Measurements from ENCODE around the gene RPP25L. TPM values are rescaled to one million over a fixed set of nuclear protein-coding genes. Genes with fewer than 3 reads are reported as not detected.

RPP25L gene
- total RNA-seq, 4 donors from 2014 or later = 18.1 to 39.1 (median 26.9) TPM

DNA sequence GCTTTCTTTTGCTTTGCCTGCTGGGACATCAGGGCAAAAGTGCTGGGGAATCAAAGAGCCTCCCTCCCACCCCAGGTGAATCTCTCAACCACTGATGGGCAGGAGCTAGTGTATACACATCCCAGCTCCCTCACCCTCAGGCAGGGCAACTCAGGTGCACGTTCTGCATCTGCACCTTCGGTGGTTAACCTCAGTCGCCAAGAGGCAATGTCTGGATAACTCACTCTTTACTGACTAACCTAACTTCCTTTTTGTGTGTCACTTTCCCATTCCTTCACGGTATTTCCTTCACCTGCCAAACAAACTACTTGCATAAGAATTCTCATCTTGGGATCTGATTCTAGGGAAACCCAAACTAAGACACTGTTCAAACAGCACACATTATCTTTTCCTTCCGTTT is 48.6 kb downstream of the RPP25L start:
- intact Hi-C loops (cut with DNase I; ENCODE audit: low total_unique reads) = no loop called here
- H3K4me1 ChIP-seq = peaks cover 0 to 13% of the 10 kb centered on the region in 2 donors
- no peak overlapping the region for H3K27ac ChIP-seq
- TF ChIP-seq, protein P1, sequence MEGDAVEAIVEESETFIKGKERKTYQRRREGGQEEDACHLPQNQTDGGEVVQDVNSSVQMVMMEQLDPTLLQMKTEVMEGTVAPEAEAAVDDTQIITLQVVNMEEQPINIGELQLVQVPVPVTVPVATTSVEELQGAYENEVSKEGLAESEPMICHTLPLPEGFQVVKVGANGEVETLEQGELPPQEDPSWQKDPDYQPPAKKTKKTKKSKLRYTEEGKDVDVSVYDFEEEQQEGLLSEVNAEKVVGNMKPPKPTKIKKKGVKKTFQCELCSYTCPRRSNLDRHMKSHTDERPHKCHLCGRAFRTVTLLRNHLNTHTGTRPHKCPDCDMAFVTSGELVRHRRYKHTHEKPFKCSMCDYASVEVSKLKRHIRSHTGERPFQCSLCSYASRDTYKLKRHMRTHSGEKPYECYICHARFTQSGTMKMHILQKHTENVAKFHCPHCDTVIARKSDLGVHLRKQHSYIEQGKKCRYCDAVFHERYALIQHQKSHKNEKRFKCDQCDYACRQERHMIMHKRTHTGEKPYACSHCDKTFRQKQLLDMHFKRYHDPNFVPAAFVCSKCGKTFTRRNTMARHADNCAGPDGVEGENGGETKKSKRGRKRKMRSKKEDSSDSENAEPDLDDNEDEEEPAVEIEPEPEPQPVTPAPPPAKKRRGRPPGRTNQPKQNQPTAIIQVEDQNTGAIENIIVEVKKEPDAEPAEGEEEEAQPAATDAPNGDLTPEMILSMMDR (IDR thresholded peaks at IDR 0.05) = no peak
- TF ChIP-seq POLR2A (IDR thresholded peaks at IDR 0.05) = no peak
- H3K36me3 ChIP-seq = no peaks in the 10 kb centered on the region
- DNase-seq = no peak
- no peaks in the 10 kb centered on the region for H3K27me3 ChIP-seq
- no peaks in the 10 kb centered on the region for H3K9me3 ChIP-seq
- H3K4me3 ChIP-seq = no peak overlapping the region

DNA sequence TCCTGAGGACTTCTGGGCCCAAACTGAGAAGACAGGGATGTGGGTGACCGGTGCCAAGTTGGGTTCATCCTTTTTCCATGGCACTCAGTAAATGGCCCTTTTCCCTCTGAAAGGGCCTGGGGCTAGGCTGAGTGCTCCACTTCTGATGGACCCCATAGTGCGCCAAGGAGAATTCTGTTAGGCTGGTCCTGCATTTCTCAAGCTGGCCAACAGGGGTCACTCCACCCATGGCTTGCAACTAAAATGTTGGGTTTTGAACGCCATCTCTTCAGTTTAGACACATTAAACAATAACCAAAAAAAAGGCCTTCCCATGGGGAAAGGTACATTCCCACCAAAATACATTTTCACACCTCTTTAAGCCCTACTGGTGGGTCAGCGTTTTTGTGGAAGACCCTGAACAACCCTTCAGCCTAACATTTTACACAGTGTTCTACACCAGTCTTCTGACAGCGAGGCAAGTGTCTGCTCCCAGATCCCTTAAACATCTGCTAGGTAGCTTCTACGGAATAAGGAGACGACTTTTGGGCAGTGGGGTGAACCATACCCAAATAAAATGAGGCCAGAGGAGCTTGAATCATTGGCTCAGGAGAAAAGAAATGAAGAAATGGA is 49.7 kb downstream of the RPP25L start:
- Histone ChIP-seq H3K27me3 (no peaks in the 10 kb centered on the region), H3K27ac (no peak overlapping the region), H3K4me1 (peaks cover 0 to 13% of the 10 kb centered on the region in 2 donors), H3K36me3 (no peaks in the 10 kb centered on the region), H3K9me3 (no peaks in the 10 kb centered on the region), H3K4me3 (no peak overlapping the region)
- intact Hi-C loops (cut with DNase I; ENCODE audit: low total_unique reads) = no loop called here
- TF ChIP-seq POLR2A (IDR thresholded peaks at IDR 0.05) = no peak
- TF ChIP-seq, protein P1 (IDR thresholded peaks at IDR 0.05) = peak in 1 of 4 experiments; percentile 5
- DNase-seq = no peak

DNA sequence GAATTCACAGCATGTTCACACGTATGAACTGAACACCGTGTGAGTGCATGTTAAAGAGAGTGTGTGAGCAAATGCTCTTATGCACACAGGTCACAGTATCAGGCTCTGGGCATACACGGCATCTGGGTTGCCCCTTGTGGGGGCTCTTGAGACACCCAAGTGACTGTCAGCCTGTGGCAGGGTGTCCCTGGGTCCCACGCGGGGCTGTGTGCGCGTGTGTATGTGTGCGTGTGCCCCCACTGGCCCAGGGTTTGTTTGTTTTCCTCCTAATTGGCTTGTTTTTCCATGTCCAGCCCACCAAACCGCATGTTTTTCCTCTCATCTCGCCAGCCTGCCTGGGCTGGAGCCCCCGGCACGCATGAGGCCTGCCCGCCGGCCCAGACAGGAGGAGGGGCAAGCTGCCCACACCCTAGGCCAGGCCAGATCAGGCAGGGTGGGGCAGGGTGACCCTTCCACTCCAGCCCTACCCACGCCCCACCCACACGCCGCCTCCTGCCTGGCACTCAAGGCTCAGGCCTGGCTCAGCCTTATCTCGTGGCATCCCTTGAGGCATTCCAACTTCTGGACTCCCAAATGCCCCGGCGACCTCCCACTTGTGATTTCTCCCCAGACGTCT is 51.2 kb downstream of the RPP25L start:
- DNase-seq = no peak

More for the DNA sequence above, 51.2 kb downstream of the RPP25L start:
- H3K27me3 ChIP-seq = no peaks in the 10 kb centered on the region
- no peak overlapping the region for H3K4me3 ChIP-seq
- H3K27ac ChIP-seq = peak overlapping the region in 1 of 2 donors; percentile 42
- no peaks in the 10 kb centered on the region for H3K9me3 ChIP-seq
- H3K4me1 ChIP-seq = peaks cover 0 to 13% of the 10 kb centered on the region in 2 donors
- no peaks in the 10 kb centered on the region for H3K36me3 ChIP-seq
- intact Hi-C loops (cut with DNase I; ENCODE audit: low total_unique reads) = no loop called here
- TF ChIP-seq POLR2A (IDR thresholded peaks at IDR 0.05) = no peak
- TF ChIP-seq, protein P1 (IDR thresholded peaks at IDR 0.05) = no peak

Small RNAs within 50 kb of the gene (small RNA-seq; reads per million reads assigned to genes)
- gene CCL27 = not detected

Other genes with a start within 250 kb of the RPP25L start
- gene MYORG, start 235.2 kb downstream of the RPP25L start, total RNA-seq = 1 to 10 TPM in 3 of 4 donors, under 1 TPM in 1; under 0.01 to 6.6 (median 2.3) TPM
- gene FAM219A, start 153.5 kb downstream of the RPP25L start, total RNA-seq = 10 to 100 TPM in 2 of 4 donors, 1 to 10 TPM in 2; 2.3 to 33.0 (median 14.9) TPM
- 1 to 10 TPM in 1 of 4 donors, under 1 TPM in 1, not detected in 2; 0.95 to 3.8 TPM for gene DNAI1, start 153.3 kb downstream of the RPP25L start, total RNA-seq
- gene ENHO, start 89.1 kb downstream of the RPP25L start, total RNA-seq = 1 to 10 TPM in 1 of 4 donors, not detected in 3; 2.2 TPM
- gene CNTFR, start 22.4 kb downstream of the RPP25L start, total RNA-seq = 10 to 100 TPM in 1 of 4 donors, 1 to 10 TPM in 1, under 1 TPM in 1, not detected in 1; 0.59 to 14.7 (median 6.6) TPM
- gene DCTN3, start 8.4 kb upstream of the RPP25L start, total RNA-seq = 10 to 100 TPM; 27.7 to 98.0 (median 58.6) TPM
- gene ARID3C, start 17.0 kb upstream of the RPP25L start, total RNA-seq = under 1 TPM in 2 of 4 donors, not detected in 2; 0.35 to 0.82 TPM
- 10 to 100 TPM; 34.1 to 55.2 (median 51.3) TPM for gene SIGMAR1, start 25.7 kb upstream of the RPP25L start, total RNA-seq
- gene GALT, start 34.6 kb upstream of the RPP25L start, total RNA-seq = 10 to 100 TPM in 3 of 4 donors, 1 to 10 TPM in 1; 4.4 to 82.9 (median 50.7) TPM
- 100 to 1,000 TPM in 1 of 4 donors, 10 to 100 TPM in 2, 1 to 10 TPM in 1; 3.2 to 153 (median 49.9) TPM for gene IL11RA, start 40.1 kb upstream of the RPP25L start, total RNA-seq
- gene CCL27, start 50.6 kb upstream of the RPP25L start, total RNA-seq = not detected
- gene CCL19, start 79.2 kb upstream of the RPP25L start, total RNA-seq = 1 to 10 TPM in 1 of 4 donors, under 1 TPM in 1, not detected in 2; 0.55 to 1.3 TPM
- gene CCL21, start 98.0 kb upstream of the RPP25L start, total RNA-seq = 100 to 1,000 TPM in 2 of 4 donors, 10 to 100 TPM in 1, 1 to 10 TPM in 1; 7.6 to 248 (median 87.1) TPM